ENCODE results near the gene POU2F1.
A peak's percentile ranks its signal among the peaks of the same experiment; 100 is the strongest.
"Not testable (repeated sequence)": the region's sequence is repeated elsewhere in the genome, so short reads cannot be mapped to it uniquely, and the experiment has no call there.

Gene POU2F1

GRCh38 chr1:167209044-167209443 is 11.6 kb upstream of the POU2F1 start:
- H3K27ac Mint-ChIP-seq (ENCODE audit: low read depth): no peak overlapping the region
- peaks cover 2% of the 10 kb centered on the region for H3K36me3 Mint-ChIP-seq (ENCODE audit: insufficient read depth)
- peaks cover 16% of the 10 kb centered on the region for H3K27me3 Mint-ChIP-seq
- DNase-seq (ENCODE audit: low spot score in 2 of 2) (no peak), ATAC-seq (replicated peaks; ENCODE audit: extremely low read depth, poor library complexity, severe bottlenecking) (no peak)
- H3K9me3 Mint-ChIP-seq: peaks cover 6% of the 10 kb centered on the region
- H3K4me3 Mint-ChIP-seq: no peak overlapping the region
- H3K4me1 Mint-ChIP-seq: no peaks in the 10 kb centered on the region

GRCh38 chr1:167210966-167211674 is 9.6 kb upstream of the POU2F1 start:
- H3K4me3 Mint-ChIP-seq: no peak overlapping the region
- ATAC-seq (replicated peaks; ENCODE audit: extremely low read depth, poor library complexity, severe bottlenecking) (no peak), DNase-seq (ENCODE audit: low spot score in 2 of 2) (no peak)
- H3K27me3 Mint-ChIP-seq: peaks cover 16% of the 10 kb centered on the region
- H3K36me3 Mint-ChIP-seq (ENCODE audit: insufficient read depth): peaks cover 2% of the 10 kb centered on the region
- peaks cover 6% of the 10 kb centered on the region for H3K9me3 Mint-ChIP-seq
- H3K27ac Mint-ChIP-seq (ENCODE audit: low read depth): no peak overlapping the region
- no peaks in the 10 kb centered on the region for H3K4me1 Mint-ChIP-seq

GRCh38 chr1:167212025-167212424 is 8.7 kb upstream of the POU2F1 start:
- Mint-ChIP-seq H3K36me3 (ENCODE audit: insufficient read depth) (no peaks in the 10 kb centered on the region), H3K27me3 (peaks cover 16% of the 10 kb centered on the region), H3K4me1 (no peaks in the 10 kb centered on the region), H3K4me3 (no peak overlapping the region), H3K9me3 (peaks cover 6% of the 10 kb centered on the region), H3K27ac (ENCODE audit: low read depth) (no peak overlapping the region)
- ATAC-seq (replicated peaks; ENCODE audit: extremely low read depth, poor library complexity, severe bottlenecking) (no peak), DNase-seq (ENCODE audit: low spot score in 2 of 2) (no peak)

GRCh38 chr1:167216809-167217208 is 3.9 kb upstream of the POU2F1 start:
- ATAC-seq (replicated peaks; ENCODE audit: extremely low read depth, poor library complexity, severe bottlenecking): no peak
- Mint-ChIP-seq H3K27me3 (no peaks in the 10 kb centered on the region), H3K36me3 (ENCODE audit: insufficient read depth) (peaks cover 13% of the 10 kb centered on the region), H3K27ac (ENCODE audit: low read depth) (no peak overlapping the region), H3K9me3 (no peaks in the 10 kb centered on the region), H3K4me1 (peaks cover 18% of the 10 kb centered on the region), H3K4me3 (no peak overlapping the region)
- no peak for DNase-seq (ENCODE audit: low spot score in 2 of 2)

GRCh38 chr1:167219194-167219593 is 1.5 kb upstream of the POU2F1 start:
- no peak for ATAC-seq (replicated peaks; ENCODE audit: extremely low read depth, poor library complexity, severe bottlenecking)
- H3K9me3 Mint-ChIP-seq: no peaks in the 10 kb centered on the region

GRCh38 chr1:167219646-167220536 is 795 bp upstream of the POU2F1 start:
- DNase-seq (ENCODE audit: low spot score in 2 of 2): peak; percentile 85 to 88
- peak overlapping the region; percentile 88 for H3K27ac Mint-ChIP-seq (ENCODE audit: low read depth)
- peaks cover 16% of the 10 kb centered on the region for H3K36me3 Mint-ChIP-seq (ENCODE audit: insufficient read depth)
- H3K4me3 Mint-ChIP-seq: peak overlapping the region; percentile 94
- peak; percentile 61 for ATAC-seq (replicated peaks; ENCODE audit: extremely low read depth, poor library complexity, severe bottlenecking)
- H3K9me3 Mint-ChIP-seq: no peaks in the 10 kb centered on the region
- peaks cover 44% of the 10 kb centered on the region for H3K4me1 Mint-ChIP-seq
- H3K27me3 Mint-ChIP-seq: no peaks in the 10 kb centered on the region

More at GRCh38 chr1:167219194-167219593, 1.5 kb upstream of the POU2F1 start:
- Mint-ChIP-seq H3K27me3 (no peaks in the 10 kb centered on the region), H3K27ac (ENCODE audit: low read depth) (peak overlapping the region; percentile 88), H3K4me3 (peak overlapping the region; percentile 94), H3K36me3 (ENCODE audit: insufficient read depth) (peaks cover 16% of the 10 kb centered on the region), H3K4me1 (peaks cover 42% of the 10 kb centered on the region)
- no peak for DNase-seq (ENCODE audit: low spot score in 2 of 2)

GRCh38 chr1:167221126-167221737 is 546 bp downstream of the POU2F1 start:
- Mint-ChIP-seq H3K4me3 (peak overlapping the region; percentile 94), H3K9me3 (no peaks in the 10 kb centered on the region), H3K27ac (ENCODE audit: low read depth) (peak overlapping the region; percentile 88), H3K36me3 (ENCODE audit: insufficient read depth) (peaks cover 16% of the 10 kb centered on the region), H3K27me3 (no peaks in the 10 kb centered on the region), H3K4me1 (peaks cover 51% of the 10 kb centered on the region)
- DNase-seq (ENCODE audit: low spot score in 2 of 2): no peak
- ATAC-seq (replicated peaks; ENCODE audit: extremely low read depth, poor library complexity, severe bottlenecking): no peak

- Mint-ChIP-seq H3K27ac (ENCODE audit: low read depth) (peak overlapping the region; percentile 99), H3K36me3 (ENCODE audit: insufficient read depth) (peaks cover 16% of the 10 kb centered on the region), H3K4me1 (peaks cover 56% of the 10 kb centered on the region), H3K9me3 (no peaks in the 10 kb centered on the region), H3K4me3 (peak overlapping the region; percentile 94), H3K27me3 (no peaks in the 10 kb centered on the region)
- DNase-seq (ENCODE audit: low spot score in 2 of 2): peak; percentile 38 to 58
- ATAC-seq (replicated peaks; ENCODE audit: extremely low read depth, poor library complexity, severe bottlenecking): peak; percentile 35
These were observed 1.3 kb downstream of the POU2F1 start for GRCh38 chr1:167221738-167222610.

GRCh38 chr1:167223144-167224103 is 2.7 kb downstream of the POU2F1 start:
- peak overlapping the region; percentile 99 for H3K27ac Mint-ChIP-seq (ENCODE audit: low read depth)
- H3K4me1 Mint-ChIP-seq: peaks cover 63% of the 10 kb centered on the region
- H3K36me3 Mint-ChIP-seq (ENCODE audit: insufficient read depth): peaks cover 16% of the 10 kb centered on the region

GRCh38 chr1:167224734-167225235 is 4.1 kb downstream of the POU2F1 start:
- not testable (repeated sequence) for DNase-seq (ENCODE audit: low spot score in 2 of 2); H3K4me3 Mint-ChIP-seq; ATAC-seq (replicated peaks; ENCODE audit: extremely low read depth, poor library complexity, severe bottlenecking); H3K9me3 Mint-ChIP-seq; H3K27me3 Mint-ChIP-seq
- Mint-ChIP-seq H3K36me3 (ENCODE audit: insufficient read depth) (peaks cover 14% of the 10 kb centered on the region), H3K4me1 (peaks cover 58% of the 10 kb centered on the region), H3K27ac (ENCODE audit: low read depth) (peak overlapping the region; percentile 63)

More at GRCh38 chr1:167223144-167224103, 2.7 kb downstream of the POU2F1 start:
- H3K9me3 Mint-ChIP-seq: no peaks in the 10 kb centered on the region
- ATAC-seq (replicated peaks; ENCODE audit: extremely low read depth, poor library complexity, severe bottlenecking) (no peak), DNase-seq (ENCODE audit: low spot score in 2 of 2) (no peak)
- H3K4me3 Mint-ChIP-seq: peak overlapping the region; percentile 94
- no peaks in the 10 kb centered on the region for H3K27me3 Mint-ChIP-seq

GRCh38 chr1:167225920-167226319 is 5.2 kb downstream of the POU2F1 start:
- DNase-seq (ENCODE audit: low spot score in 2 of 2) (no peak), ATAC-seq (replicated peaks; ENCODE audit: extremely low read depth, poor library complexity, severe bottlenecking) (no peak)
- Mint-ChIP-seq H3K27me3 (no peaks in the 10 kb centered on the region), H3K36me3 (ENCODE audit: insufficient read depth) (peaks cover 3% of the 10 kb centered on the region), H3K9me3 (no peaks in the 10 kb centered on the region), H3K4me1 (peaks cover 51% of the 10 kb centered on the region), H3K4me3 (no peak overlapping the region), H3K27ac (ENCODE audit: low read depth) (no peak overlapping the region)
